GM18498 (cell line): ENCODE measurements around the gene RUBCNL.
"Not testable (repeated sequence)": the region's sequence is repeated elsewhere in the genome, so short reads cannot be mapped to it uniquely, and the experiment has no call there.

ENCODE experiments used
- ATAC-seq: cut with Tn5 transposase; IDR thresholded peaks from one replicate; pipeline ENCODE4 v1.9.1; 2021; ENCODE audit warnings: mild to moderate bottlenecking, moderate library complexity; ENCODE audit not compliant: unreplicated experiment

RUBCNL gene

GRCh38 chr13:46374710-46375109, 12.3 kb downstream of the RUBCNL start:
- ATAC-seq, result no peak

DNA sequence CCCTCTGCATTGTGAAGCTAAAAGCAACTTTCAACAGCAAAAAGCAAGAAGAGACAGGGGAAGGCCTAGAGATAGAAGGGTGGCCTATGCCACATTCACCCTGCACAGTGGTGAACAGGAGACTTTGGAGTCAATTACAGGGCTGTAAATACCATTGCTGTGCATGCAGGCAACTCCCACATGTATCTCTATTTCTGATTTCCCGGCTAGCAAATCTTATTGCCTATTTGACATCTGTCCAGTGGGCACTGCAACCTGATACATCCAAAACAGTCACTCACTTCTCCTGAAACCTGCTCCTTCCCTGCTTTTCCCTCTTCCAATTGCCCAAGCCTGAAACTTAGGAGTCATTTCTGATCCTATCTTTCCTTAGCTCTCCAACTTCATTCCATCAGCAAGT, 13.4 kb downstream of the RUBCNL start:
- no peak for ATAC-seq

DNA sequence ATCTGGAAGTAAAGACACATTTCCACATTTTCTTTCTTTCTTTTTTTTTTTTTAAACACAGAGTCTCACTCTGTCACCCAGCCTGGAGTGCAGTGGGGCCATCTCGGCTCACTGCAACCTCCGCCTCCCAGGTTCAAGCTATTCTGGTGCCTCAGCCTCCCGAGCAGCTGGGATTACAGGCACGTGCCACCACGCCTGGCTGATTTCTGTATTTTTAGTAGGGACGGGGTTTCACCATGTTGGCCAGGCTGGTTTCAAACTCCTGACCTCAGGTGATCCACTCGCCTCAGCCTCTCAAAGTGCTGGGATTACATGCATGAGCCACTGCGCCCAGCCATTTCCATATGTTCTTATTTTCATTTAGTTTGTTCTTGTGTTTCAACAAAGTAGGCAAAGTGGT, 14.1 kb downstream of the RUBCNL start:
- ATAC-seq, result not testable (repeated sequence)

DNA sequence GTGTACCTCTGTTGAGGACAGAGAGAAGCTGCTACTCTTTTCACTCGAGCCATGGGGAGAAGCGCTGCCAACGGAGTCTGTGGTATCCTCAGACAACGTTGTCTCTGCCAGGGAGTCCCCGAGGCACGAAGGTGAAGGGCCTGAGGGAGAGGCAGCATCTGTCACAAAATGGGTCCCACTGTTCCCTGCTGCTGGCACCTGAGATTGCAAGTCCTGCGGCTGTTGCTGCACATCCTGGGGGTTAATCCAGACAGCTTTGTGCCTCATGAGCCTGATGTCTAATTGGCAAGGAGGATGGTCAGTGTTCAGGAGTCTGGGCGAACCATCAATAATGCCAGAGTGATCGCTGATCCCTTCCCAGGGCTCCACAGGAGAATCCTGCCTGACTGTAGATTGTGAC, 15.0 kb downstream of the RUBCNL start:
- no peak for ATAC-seq

DNA sequence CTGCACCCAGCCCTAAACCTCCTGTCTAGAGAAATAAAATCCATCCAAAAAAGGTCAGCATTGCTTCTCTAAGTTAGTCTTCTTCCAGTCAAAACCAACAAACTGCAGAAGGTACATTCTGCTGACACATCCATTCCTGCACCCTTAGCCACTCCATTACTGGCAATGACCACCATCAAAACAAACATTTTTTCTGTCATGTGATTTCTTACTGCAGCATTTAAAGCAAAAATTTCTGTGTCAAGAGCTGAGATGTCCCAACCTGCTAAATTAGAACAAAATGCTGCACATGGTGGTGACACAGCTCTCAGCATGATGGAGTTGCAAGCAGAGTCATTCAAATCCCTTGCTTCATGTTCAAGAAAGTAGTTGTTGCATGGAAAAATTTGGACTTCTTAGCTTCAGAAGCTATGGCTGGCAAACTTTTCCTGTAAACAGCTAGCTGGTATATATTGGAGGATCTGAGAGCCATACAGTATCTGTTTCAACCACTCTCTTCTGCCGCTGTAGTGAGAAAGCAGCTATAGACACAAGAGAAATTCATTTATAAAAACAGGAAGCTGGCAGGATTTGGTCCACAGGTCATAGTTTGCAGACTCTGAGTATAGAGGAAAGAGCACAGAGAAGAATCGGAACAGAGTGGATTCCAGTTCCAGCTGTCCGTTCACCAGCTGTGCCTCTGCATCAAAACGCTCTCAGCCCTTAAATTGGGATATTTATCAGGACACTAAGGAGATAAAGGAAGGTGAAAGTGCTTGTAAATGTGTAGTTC, 17.4 kb downstream of the RUBCNL start:
- peak; percentile 73 for ATAC-seq

DNA sequence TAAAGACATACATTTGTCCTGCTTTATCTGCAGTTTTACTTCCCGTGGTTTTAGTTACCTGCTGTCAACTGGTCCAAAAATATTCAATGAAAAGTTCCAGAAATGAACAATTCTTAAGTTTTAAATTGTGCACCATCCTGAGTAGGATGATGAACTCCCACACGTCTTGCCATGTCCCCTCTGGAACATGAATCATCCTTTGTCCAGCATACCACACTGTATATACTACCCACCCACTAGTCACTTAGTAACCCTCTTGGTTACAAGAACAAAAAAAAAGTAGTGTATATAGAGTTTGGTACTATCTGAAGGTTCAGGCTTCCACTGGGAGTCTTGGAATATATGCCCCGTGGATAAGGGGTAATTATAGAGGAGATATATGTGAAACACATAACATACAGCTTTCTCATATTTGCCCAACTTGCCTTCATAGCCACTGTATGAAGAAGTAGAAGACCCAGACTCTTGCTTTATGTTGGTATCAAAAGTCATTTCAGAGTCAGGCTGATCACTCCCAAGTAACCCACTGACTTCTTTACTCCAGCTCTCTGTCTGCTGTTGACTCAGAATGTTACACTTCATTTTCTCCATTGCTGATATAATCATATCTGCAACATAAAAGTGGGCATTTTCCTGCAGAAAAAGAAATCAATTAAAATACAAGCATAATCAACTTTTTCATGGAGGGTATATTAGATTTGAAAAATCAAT, 19.3 kb downstream of the RUBCNL start:
- ATAC-seq, result no peak

- ATAC-seq, result no peak
These were observed 25.6 kb downstream of the RUBCNL start for GRCh38 chr13:46361276-46361934.

- ATAC-seq, result no peak
These were observed 26.4 kb downstream of the RUBCNL start for GRCh38 chr13:46360604-46361003.

DNA sequence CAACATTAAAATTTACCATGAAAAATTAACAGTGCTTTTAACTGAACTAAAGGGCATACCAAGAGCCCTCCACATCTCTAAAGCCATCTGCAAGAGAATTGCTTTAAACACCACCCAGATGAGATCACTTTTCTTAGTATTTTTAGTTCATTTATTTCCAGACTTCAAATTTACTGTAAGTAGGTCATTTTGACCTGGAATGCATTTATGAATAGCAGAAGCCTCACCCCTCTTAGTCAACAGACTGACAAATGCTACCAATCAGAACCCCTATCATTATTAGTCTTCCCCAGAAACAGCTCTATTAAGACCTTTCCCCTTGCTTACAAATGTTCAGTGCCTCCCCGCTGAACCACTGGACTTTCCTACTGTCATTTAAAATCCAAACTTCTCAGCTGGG, 27.3 kb downstream of the RUBCNL start:
- ATAC-seq, result no peak

DNA sequence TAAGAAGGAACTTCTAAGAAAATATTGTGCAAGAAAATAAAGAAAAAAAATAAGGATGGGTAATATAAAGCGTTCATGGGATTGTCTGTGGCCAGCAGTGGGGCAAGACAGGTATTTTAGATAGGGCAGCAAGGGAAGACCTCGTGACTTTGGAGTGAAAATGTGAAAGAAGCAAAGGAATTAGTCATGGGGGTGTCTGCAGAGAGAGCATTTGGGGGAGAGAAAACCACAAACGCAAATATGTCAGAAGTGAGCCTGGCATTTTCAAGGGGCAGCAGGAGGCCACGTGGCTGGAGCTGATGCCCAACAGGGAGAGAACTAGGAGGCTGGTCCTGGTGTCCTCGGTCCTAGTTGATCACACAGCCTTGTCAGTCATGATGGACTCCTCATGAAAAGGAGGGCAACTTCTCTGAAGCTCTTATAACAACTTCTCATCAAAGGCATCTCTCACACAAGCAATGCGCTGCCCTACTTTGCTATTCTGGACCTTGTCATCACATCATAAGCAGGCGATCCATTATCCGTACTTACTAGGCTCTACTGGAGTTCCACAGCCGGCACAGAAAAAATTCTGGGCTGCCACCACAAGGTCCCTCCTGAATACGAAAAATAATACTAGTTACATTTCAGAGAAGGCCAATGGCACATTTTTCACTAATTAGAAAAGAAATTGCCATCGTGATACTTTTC, 31.0 kb downstream of the RUBCNL start:
- no peak for ATAC-seq

GRCh38 chr13:46355088-46355468, 32.0 kb downstream of the RUBCNL start:
- ATAC-seq, result no peak

DNA sequence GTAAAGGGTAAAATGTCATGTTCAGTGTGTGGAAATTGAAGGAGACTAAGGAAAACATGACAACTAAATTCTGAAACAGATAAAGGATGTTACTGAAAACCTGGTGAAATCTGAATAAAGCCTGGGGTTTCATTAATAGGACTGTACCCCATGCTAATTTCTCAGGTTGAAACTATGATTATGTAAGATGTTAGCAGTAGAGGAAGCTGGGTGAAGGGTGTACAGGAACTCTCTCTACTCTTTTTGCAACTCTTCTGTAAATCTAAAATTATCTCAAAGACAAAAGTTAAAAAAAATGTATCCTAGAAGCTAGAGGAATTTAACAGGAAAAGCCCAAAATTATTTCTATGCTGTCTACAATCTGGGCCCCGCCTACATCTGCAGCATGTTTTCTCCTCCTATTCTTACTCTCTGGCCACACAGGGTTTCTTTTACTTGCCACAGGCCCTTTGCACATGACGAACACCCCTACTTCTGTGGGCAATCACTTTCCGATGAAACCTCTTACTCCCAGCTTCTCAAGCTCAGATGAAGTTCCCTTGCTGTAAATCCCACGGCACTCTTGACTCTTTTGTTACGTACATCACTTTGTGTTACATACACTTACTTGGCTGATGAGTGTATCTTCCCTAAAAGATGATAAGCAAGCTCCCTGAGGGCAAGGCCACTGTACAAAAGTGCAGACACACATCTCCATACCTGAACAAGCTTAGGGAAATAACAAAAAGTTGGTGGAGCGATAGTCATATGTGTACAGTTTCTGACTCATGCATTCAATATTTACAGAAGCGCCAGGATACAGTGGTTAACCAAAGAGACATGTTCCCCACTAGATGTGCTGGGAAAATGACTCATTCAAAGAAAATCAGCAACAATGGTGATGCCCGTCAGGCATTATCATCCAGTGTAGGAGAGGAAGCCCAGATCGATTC, 32.6 kb downstream of the RUBCNL start:
- no peak for ATAC-seq

GRCh38 chr13:46352805-46353204, 34.2 kb downstream of the RUBCNL start:
- ATAC-seq, result no peak

- no peak for ATAC-seq
These were observed 37.0 kb downstream of the RUBCNL start for GRCh38 chr13:46350003-46350402.

DNA sequence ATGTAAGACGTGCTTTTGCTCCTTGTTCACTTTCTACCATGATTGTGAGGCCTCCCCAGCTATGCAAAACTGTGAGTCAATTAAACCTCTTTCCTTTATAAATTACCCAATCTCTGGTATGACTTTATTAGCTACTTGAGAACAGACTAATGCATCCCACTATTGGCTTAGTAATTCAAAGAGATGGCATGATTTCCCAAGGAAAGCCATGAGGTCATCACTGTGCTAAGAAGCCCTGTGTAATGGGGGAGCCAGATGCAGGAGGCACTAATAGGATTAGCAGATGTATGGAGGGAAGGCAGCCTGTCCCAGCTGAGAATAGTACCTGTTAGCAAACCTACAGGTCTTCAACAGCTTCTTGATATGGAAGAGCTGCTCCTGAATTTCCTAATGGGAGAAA, 38.1 kb downstream of the RUBCNL start:
- no peak for ATAC-seq

DNA sequence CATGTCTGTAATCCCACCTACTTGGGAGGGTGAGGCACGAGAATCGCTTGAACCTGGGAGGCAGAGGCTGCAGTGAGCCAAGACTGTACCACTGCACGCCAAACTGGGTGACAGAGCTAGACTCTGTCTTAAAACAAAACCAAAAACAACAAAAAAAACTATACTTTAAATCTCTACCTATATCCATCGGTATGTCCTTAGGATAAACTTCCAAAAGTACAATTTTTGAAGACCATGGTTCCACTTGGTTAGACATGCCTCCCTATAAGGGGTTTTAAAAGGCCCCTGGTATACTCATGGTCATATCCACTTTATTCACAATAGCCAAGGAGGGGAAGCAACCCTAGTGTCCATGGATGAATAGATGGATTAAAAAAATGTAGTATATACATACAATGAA, 39.8 kb downstream of the RUBCNL start:
- no peak for ATAC-seq

GRCh38 chr13:46345866-46346265, 41.2 kb downstream of the RUBCNL start:
- no peak for ATAC-seq

GRCh38 chr13:46345398-46345797, 41.7 kb downstream of the RUBCNL start:
- no peak for ATAC-seq

DNA sequence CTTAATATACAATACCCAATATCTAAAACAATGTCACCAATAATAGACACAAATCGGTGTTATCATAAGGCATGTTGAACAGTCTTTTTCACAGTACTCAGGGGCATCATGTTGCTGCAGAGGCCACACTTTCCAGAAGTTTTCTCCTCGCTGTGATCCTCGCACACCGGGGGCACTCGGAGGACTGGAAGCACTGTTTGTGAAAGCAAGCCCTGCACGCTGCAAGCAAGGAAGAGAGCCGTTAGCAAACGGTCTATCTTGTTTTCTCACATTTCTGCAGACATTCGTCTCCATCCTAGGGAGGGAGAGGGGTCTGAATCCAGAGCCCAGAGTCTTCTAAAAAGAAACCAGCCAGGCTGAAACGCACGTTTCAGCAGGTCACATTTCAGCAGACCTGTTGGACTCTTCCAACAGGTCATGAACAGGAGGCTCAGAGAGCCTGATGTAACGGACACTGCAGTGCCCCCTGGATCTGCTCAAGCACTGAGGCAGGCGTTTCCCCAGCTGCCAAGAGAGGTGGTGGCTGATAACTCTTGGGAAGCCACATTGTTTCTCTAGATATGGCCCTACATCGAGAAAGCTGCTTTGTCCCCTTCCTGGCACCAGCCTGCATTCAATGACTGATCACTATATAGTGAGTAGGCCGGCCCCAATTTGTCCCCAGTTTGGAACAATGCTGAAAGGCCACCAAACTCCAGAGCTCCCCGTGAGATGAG, 43.6 kb downstream of the RUBCNL start:
- no peak for ATAC-seq

- ATAC-seq, result no peak
These were observed 44.5 kb downstream of the RUBCNL start for GRCh38 chr13:46342538-46342937.
